Measurements from ENCODE around the gene PDXK.

Gene PDXK

DNA sequence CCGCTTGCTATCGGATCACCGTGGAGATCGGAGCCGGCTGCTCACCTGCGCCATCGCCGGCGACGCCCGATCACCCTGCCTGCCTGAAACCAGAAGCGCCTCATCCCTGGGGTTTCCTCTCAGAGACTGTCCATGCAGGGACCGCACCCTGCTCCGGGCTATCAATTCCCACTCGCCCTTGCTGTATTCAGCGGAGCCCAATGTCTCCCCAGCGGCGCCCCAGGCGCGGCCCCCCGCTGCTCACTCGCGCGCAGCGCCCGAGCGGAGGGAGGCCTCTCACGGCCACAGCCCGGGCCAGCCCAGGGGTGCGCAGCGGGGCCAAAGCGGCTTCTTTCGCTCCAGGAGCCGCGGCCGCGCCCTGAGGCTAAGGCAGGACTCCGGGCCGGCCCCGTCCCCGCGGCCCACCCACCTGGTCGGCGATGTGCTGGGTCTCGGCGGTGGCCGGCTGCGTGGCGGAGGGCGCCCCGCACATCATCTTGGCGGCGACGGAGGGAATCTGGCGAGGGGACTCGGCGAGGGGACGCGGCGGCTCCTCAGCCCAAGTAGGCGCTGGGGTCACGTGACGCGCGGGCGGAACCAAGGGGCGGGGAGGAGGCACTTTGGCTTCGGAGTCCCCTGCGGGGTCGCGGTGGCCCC, 57.0 kb downstream of the PDXK start, which contains the start of gene CSTB:
Gene CSTB, minus strand, starts transcription at position 514 of the 636 bp plus-strand sequence. Its CDS starts 39 bp downstream, at position 475.
- peak; percentile 86 for ATAC-seq
- TF ChIP-seq, protein P1, sequence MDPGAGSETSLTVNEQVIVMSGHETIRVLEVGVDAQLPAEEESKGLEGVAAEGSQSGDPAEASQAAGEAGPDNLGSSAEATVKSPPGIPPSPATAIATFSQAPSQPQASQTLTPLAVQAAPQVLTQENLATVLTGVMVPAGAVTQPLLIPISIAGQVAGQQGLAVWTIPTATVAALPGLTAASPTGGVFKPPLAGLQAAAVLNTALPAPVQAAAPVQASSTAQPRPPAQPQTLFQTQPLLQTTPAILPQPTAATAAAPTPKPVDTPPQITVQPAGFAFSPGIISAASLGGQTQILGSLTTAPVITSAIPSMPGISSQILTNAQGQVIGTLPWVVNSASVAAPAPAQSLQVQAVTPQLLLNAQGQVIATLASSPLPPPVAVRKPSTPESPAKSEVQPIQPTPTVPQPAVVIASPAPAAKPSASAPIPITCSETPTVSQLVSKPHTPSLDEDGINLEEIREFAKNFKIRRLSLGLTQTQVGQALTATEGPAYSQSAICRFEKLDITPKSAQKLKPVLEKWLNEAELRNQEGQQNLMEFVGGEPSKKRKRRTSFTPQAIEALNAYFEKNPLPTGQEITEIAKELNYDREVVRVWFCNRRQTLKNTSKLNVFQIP (CRISPR knock-in tag; IDR thresholded peaks at IDR 0.05; ENCODE audit: borderline replicate concordance, low read depth) = no peak
- TF ChIP-seq SNAI2 (CRISPR knock-in tag; IDR thresholded peaks at IDR 0.05) (no peak), ZNF70 (CRISPR knock-in tag; IDR thresholded peaks at IDR 0.05) (no peak), ZFP3 (CRISPR knock-in tag; IDR thresholded peaks at IDR 0.05) (no peak), ISL1 (CRISPR knock-in tag; IDR thresholded peaks at IDR 0.05) (no peak), ARNTL (CRISPR knock-in tag; IDR thresholded peaks at IDR 0.05; ENCODE audit: borderline replicate concordance, low read depth) (no peak), CSDC2 (CRISPR knock-in tag; IDR thresholded peaks at IDR 0.05) (no peak), PPARA (CRISPR knock-in tag; IDR thresholded peaks at IDR 0.05; ENCODE audit: borderline replicate concordance) (no peak), ESRRG (CRISPR knock-in tag; IDR thresholded peaks at IDR 0.05) (no peak), BACH2 (CRISPR knock-in tag; IDR thresholded peaks at IDR 0.05; ENCODE audit: borderline replicate concordance) (no peak), ZNF8 (CRISPR knock-in tag; IDR thresholded peaks at IDR 0.05) (no peak), OSR1 (CRISPR knock-in tag; IDR thresholded peaks at IDR 0.05) (no peak)
- TF ChIP-seq, protein P2, sequence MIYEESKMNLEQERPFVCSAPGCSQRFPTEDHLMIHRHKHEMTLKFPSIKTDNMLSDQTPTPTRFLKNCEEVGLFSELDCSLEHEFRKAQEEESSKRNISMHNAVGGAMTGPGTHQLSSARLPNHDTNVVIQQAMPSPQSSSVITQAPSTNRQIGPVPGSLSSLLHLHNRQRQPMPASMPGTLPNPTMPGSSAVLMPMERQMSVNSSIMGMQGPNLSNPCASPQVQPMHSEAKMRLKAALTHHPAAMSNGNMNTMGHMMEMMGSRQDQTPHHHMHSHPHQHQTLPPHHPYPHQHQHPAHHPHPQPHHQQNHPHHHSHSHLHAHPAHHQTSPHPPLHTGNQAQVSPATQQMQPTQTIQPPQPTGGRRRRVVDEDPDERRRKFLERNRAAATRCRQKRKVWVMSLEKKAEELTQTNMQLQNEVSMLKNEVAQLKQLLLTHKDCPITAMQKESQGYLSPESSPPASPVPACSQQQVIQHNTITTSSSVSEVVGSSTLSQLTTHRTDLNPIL (CRISPR knock-in tag; IDR thresholded peaks at IDR 0.05; ENCODE audit: low read depth) = no peak
- TF ChIP-seq, protein P3, sequence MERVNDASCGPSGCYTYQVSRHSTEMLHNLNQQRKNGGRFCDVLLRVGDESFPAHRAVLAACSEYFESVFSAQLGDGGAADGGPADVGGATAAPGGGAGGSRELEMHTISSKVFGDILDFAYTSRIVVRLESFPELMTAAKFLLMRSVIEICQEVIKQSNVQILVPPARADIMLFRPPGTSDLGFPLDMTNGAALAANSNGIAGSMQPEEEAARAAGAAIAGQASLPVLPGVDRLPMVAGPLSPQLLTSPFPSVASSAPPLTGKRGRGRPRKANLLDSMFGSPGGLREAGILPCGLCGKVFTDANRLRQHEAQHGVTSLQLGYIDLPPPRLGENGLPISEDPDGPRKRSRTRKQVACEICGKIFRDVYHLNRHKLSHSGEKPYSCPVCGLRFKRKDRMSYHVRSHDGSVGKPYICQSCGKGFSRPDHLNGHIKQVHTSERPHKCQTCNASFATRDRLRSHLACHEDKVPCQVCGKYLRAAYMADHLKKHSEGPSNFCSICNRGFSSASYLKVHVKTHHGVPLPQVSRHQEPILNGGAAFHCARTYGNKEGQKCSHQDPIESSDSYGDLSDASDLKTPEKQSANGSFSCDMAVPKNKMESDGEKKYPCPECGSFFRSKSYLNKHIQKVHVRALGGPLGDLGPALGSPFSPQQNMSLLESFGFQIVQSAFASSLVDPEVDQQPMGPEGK (CRISPR knock-in tag; IDR thresholded peaks at IDR 0.05; ENCODE audit: borderline replicate concordance) = no peak

DNA sequence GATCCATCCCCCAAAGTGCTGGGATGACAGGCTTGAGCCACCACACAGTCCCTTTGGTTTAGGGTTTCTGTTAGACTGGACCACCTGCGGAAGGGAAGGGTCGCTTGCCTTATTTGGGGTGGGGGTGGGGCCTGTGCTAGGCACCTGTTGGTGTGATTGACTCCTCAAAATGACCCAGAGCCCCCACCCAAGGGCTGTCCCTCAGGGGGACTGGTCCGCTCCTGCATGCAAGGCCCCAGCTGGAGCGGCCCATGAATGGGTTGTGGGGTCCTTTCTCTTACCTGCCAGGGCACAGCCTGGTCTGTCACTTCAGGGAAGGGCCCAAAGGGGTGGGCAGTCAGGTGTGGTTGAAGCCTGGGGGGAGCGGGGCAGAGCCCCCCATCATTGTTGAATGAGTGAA, 59.0 kb downstream of the PDXK start:
- no peak for TF ChIP-seq RARB (CRISPR knock-in tag; IDR thresholded peaks at IDR 0.05)
- no peak for TF ChIP-seq BACH2 (CRISPR knock-in tag; IDR thresholded peaks at IDR 0.05; ENCODE audit: borderline replicate concordance)
- no peak for TF ChIP-seq GLIS3 (CRISPR knock-in tag; IDR thresholded peaks at IDR 0.05)
- no peak for TF ChIP-seq TCF4 (CRISPR knock-in tag; IDR thresholded peaks at IDR 0.05; ENCODE audit: borderline replicate concordance)
- TF ChIP-seq, protein P4, sequence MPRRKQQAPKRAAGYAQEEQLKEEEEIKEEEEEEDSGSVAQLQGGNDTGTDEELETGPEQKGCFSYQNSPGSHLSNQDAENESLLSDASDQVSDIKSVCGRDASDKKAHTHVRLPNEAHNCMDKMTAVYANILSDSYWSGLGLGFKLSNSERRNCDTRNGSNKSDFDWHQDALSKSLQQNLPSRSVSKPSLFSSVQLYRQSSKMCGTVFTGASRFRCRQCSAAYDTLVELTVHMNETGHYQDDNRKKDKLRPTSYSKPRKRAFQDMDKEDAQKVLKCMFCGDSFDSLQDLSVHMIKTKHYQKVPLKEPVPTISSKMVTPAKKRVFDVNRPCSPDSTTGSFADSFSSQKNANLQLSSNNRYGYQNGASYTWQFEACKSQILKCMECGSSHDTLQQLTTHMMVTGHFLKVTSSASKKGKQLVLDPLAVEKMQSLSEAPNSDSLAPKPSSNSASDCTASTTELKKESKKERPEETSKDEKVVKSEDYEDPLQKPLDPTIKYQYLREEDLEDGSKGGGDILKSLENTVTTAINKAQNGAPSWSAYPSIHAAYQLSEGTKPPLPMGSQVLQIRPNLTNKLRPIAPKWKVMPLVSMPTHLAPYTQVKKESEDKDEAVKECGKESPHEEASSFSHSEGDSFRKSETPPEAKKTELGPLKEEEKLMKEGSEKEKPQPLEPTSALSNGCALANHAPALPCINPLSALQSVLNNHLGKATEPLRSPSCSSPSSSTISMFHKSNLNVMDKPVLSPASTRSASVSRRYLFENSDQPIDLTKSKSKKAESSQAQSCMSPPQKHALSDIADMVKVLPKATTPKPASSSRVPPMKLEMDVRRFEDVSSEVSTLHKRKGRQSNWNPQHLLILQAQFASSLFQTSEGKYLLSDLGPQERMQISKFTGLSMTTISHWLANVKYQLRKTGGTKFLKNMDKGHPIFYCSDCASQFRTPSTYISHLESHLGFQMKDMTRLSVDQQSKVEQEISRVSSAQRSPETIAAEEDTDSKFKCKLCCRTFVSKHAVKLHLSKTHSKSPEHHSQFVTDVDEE (CRISPR knock-in tag; IDR thresholded peaks at IDR 0.05) = no peak
- TF ChIP-seq CSDC2 (CRISPR knock-in tag; IDR thresholded peaks at IDR 0.05) = no peak
- TF ChIP-seq PPARA (CRISPR knock-in tag; IDR thresholded peaks at IDR 0.05; ENCODE audit: borderline replicate concordance) = no peak
- no peak for TF ChIP-seq ZC3H10 (CRISPR knock-in tag; IDR thresholded peaks at IDR 0.05)
- TF ChIP-seq, protein P2 (CRISPR knock-in tag; IDR thresholded peaks at IDR 0.05; ENCODE audit: low read depth) = no peak
- TF ChIP-seq, protein P3 (CRISPR knock-in tag; IDR thresholded peaks at IDR 0.05; ENCODE audit: borderline replicate concordance) = no peak
- no peak for TF ChIP-seq TOX (CRISPR knock-in tag; IDR thresholded peaks at IDR 0.05; ENCODE audit: borderline replicate concordance)
- no peak for TF ChIP-seq SNAI2 (CRISPR knock-in tag; IDR thresholded peaks at IDR 0.05)
- TF ChIP-seq ZNF8 (CRISPR knock-in tag; IDR thresholded peaks at IDR 0.05) = no peak
- no peak for TF ChIP-seq OSR1 (CRISPR knock-in tag; IDR thresholded peaks at IDR 0.05)
- TF ChIP-seq ZFP3 (CRISPR knock-in tag; IDR thresholded peaks at IDR 0.05) = no peak
- TF ChIP-seq ZFP30 (CRISPR knock-in tag; IDR thresholded peaks at IDR 0.05) = no peak
- no peak for TF ChIP-seq ARNTL (CRISPR knock-in tag; IDR thresholded peaks at IDR 0.05; ENCODE audit: borderline replicate concordance, low read depth)
- ATAC-seq = no peak

All from SK-N-SH treated with all-trans-retinoic acid at 6 μM for 48 hours (cell line).